ENCODE data around the gene SYNPR. TPM values are rescaled to one million over a fixed set of nuclear protein-coding genes. Genes with fewer than 3 reads are reported as not detected.

Gene SYNPR
- total RNA-seq, 1 experiment from 2014 or later, result not detected

GRCh38 chr3:63304421-63304820 is 26.3 kb downstream of the SYNPR start:
- DNase-seq (ENCODE audit: low spot score), result no peak

DNA sequence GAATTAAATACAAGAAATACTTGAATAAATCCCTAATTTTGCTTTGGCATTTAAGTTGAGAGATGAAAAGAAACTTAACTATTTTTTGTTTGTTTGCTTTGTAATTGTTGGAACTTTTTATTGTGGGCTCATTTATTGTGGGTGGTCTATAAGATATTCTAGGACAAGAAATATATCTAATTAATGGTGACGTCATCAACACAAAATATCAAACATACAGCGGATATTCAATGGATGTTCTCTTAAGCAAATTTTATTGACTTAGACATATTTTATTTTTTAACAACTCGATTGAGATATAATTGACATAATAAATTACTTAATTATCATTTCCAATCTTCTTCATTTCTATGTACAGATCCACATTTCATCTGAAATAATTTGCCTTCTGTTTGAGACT is 30.0 kb downstream of the SYNPR start:
- no peak for DNase-seq (ENCODE audit: low spot score)

DNA sequence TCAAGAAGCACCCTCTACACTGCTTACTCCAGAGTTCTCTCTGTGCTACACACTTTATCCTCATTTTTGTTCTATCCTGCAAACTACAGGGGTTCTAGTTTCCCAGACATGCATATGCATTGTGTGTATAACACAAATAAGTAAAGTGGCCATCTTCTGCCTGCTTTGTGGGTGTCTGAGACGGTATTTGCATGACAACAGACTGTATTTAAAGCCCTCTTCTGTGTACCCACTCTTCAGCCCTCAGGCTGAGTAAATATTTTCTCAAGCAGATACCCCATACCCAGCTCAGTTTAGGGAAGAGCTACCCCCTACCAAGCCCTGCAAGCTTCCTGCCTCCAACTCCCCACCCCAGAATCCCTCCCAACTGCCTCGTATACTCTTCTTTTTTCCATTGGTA is 31.7 kb downstream of the SYNPR start:
- no peak for DNase-seq (ENCODE audit: low spot score)

DNA sequence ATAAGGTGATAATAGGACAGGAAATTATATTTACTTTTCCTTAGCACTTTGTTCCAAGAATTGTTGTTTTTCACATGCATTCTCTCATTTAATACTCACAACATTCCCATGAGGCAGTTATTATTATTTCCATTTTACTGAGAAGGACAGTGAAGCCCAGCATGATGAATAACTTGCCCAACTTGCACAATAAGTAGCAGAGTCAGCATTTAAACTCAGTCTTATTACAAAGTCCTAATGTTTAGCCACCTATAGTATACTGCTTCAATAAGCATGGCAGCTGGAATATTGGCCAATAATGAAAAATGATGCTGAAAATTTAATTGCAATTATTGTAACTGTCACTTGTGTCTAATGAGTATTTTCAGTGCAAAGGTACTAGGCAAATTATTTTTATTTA is 45.7 kb downstream of the SYNPR start:
- DNase-seq (ENCODE audit: low spot score), result no peak

DNA sequence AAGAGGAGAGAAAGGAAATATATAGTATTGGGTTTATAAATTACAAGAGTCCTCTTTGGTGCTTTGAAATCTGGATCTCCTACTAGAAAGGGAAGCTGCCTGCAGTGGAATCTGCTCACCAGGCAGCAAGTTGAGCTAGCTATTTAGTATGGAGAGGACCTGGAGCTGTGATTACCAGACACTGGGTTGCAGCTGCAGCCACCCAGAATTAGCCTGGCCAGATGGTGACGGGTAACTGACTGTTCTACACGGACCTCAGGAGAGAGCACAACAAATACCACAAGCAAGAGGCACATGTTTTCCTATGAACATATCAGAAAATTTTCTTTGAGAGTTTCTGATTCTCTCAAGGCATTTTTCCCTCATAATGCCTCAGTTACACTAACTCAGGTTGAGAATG is 46.5 kb downstream of the SYNPR start:
- DNase-seq (ENCODE audit: low spot score), result no peak

DNA sequence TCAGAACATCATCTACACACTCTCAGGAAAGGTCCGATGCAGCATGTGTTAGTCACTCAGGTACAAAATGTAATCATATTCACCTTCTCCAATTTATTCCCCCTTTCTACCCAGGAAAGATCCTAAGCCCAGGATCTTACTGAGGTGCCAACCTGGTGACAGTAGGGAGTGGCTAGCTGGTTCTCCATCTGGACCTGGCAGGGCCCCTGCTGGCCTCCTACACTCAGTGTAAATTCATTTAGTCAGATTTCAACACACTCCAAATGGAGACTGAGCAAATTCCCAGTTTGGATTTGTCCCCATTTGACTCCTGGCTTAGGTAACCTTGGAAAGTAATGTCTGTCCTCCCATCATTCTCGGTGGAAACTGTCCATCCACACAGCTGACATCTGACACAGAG is 47.3 kb downstream of the SYNPR start:
- no peak for DNase-seq (ENCODE audit: low spot score)

- DNase-seq (ENCODE audit: low spot score), result no peak
These were observed 50.3 kb downstream of the SYNPR start for GRCh38 chr3:63328365-63328764.

DNA sequence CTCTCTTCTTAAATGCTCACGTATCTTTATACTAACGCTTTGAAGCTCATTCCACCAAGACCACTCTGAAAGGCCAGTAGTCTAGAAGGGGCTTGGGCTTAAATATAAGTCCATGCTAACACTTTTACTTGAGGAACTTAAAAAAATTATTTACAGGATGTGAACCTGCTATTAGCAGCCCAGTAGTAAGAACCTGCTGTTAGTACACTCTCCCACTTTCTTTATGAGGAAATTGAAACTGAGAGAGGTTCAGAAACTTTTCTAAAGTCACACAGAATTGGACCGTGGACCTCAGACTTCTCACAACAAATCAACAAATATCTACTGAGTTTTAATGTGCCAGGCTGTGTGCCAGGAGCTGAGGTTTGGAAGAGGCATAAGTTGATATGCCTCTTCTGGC is 53.4 kb downstream of the SYNPR start:
- DNase-seq (ENCODE audit: low spot score), result no peak

DNA sequence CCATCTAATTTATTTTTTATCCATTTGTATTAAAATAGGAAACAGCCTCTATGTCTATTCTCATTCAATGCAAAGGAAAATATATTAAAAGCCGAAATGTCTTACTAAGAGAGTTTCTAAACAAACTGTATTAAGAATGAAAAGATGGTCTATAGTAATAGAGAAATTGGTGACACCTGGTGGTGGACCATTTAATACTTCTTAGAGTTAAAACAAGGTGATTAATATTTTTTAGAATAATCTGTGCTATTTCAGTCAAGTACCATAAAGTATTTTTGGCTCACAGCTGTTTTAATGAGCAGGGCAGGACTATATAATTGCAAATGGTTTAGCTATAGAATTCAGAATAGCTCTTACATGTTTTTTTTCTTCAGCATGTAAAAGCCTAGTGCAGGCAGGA is 55.7 kb downstream of the SYNPR start:
- peak; percentile 25 for DNase-seq (ENCODE audit: low spot score)

DNA sequence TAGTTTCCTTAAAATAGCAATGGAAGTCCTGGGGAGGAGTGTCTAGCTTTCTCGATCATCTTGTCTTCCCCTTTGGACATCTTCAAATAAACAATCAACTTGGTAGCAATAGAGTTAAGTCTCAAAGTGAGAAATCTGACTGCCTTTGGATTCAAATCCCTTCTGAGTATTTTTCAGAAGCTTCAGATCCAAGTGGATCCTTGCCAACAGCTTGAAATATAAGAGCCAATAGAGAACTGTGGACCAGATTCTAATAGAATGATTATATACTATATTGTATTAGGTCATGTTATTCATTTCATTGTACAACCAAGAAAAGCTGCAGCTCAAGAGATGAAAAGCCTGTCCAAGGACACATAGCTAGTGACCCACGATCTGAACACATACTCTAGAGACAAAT is 60.2 kb downstream of the SYNPR start:
- DNase-seq (ENCODE audit: low spot score), result no peak

GRCh38 chr3:63343674-63344073 is 65.6 kb downstream of the SYNPR start:
- peak; percentile 84 for DNase-seq (ENCODE audit: low spot score)

GRCh38 chr3:63344661-63345060 is 66.6 kb downstream of the SYNPR start:
- peak; percentile 39 for DNase-seq (ENCODE audit: low spot score)

DNA sequence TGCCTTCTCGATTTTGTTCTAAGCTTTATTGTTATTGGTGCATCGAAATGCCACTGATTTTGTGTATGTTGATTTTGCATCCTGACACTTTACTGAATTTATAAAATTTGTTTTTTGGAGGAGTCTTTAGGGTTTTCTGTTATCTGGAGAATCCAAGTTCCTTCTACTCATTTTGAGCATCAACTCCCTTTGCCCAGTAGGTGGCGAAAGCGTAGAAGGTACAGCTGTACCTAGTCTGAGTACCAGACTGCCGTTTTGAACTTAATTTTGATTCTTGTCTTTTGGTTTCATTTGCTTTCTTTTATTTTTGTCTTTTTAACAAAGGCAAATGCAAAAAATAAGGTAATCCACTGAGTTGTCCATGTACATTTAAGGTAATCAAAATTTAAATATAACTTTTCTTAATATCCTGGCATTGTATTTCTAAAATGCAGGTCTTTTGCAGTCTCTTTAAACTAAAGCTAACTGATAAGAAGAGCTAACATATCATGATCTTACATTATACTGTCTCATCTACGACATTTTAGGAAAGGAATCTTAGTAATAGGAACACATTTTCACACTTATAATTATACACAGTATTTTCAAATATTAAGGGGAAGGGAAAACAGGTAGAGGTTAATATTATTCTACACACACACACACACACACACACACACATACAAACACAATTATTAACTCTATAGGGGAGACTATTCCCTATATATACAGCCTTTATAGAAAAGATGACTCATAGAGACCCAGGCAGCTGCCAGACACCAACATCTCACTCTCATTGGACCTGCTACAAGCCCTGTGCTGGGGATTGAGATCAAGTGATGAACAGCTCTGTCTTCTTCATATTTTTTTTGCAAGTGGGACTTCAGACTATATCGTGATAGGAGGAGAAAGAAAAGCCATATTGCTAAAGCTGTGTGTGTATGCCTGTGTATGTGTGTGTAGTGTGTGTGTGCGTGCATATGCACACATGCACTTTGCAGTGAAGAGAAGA is 71.8 kb downstream of the SYNPR start:
- peak; percentile 62 for DNase-seq (ENCODE audit: low spot score)

- DNase-seq (ENCODE audit: low spot score), result peak; percentile 65
These were observed 73.3 kb downstream of the SYNPR start for GRCh38 chr3:63351159-63352007.

DNA sequence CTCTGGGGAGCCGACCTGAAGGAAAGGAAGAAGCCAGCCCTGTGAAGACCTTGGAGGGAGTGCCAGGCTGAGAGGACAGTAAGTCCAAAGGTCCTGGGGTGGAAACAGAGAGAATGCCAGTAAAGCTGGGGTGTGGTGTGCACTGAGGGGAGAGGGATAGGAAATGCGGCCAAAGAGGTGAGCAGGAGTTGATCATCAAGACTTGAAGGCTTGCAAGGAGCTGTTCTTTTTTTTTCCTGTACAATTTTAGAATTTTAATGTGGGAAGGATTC is 73.8 kb downstream of the SYNPR start:
- no peak for DNase-seq (ENCODE audit: low spot score)

DNA sequence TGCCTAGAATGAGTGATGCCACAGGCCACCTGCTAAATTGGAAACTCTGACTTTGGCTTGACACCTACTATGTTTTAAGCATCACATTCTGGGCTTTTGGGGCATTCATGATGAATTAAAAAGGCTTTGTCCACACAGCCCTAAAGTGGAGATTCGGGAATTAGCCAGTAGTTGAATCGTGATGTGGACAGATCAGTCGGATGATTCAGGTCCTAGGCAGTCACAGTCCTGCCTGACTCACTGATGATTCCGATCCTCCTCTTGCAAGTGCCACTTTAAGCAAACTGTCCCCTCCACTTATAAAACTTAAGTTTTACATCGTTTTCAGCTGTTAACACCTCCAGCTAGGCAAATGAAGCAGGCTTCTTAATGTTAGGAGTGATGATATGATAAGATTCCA is 75.3 kb downstream of the SYNPR start:
- DNase-seq (ENCODE audit: low spot score), result no peak

DNA sequence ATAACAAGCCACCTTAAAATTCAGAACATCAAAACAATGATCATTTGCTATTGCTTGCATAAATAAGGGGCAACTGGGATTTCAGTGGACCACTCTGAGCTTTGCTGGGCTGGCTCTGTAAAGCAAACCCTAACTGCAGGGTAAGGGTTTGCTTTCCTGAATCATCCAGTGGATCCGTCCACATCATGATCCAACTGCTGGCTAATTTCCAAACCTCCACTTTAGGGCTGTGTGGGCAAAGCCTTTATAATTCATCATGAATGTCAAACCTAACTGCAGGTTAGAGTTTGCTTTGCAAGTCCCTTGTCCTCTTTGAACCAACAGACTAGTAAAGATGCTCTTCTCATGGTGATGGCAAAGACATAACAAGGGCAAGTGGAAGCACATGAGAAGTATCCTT is 76.1 kb downstream of the SYNPR start:
- DNase-seq (ENCODE audit: low spot score), result no peak

DNA sequence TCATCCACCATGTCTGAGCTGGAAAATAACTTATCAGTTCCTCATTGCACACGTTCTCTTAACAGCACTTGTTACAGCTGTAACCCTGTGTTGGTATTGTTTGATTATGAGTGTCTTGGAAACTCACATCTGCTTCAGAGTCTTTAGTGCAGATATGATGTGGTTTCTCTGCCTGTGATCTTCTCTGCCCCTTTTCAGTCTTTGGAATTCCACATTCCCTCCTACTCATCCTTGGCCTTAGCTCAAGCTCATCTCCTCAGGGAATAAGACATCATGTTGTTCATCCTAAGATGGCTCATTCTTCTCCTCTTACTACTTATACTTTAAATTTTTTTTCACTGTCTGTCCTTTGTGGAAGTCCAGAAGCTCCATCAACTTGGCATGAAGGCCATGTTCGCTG is 77.7 kb downstream of the SYNPR start:
- DNase-seq (ENCODE audit: low spot score), result no peak

DNA sequence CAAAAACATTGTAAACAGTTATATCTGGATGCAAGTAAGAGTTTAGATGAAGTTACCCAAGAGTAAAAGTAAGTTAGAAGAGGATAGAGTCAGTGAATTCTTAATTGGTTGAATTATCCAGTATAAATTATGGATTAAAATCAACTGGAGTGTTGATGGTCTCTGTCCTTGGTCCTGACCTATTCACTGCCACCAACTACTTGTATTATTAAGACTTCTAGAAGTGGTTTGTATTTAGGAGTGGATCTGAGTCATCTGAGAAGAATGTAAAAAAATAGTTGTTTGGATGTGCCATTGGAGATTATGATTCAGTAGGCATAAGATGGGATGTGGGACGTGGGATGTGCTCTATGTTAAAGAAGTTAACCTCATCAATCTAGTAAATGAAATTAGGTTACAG is 86.4 kb downstream of the SYNPR start:
- DNase-seq (ENCODE audit: low spot score), result peak; percentile 50

DNA sequence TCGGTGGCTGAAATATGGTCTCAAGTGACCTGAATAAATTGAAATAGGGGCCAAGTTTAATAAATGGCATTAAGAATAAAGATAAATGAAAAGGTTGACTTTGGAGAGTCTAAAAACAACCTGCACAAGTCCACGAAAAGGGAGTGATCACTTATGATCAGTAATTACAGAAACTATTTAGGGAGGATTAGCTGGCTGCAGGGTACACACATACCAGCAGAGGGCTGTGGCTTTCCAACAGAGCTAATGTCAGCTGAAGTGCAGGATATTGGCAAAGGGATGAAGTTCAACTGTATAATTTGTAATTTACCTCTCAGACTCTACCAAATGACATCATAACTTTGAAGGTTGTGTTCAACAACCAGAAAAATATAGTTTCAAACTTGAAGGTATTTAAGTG is 86.8 kb downstream of the SYNPR start:
- DNase-seq (ENCODE audit: low spot score), result peak; percentile 21

DNA sequence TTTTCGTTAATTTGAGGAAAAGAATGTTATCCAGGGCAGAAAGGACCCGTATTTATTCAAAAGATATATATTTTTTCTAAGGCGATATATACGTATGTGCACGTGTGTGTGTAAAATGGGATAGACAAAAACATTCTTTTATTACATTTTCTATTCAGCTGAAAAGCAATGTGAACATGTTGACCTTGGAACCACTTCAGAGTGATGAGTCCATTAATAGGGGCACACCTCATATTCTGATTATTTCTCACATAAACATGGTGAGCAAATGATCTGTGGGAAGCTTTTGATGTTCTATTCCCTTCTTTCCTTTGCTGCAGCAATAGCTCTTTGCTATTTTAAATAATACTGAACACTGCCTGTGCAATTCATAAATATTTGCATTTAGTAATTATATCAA is 87.6 kb downstream of the SYNPR start:
- no peak for DNase-seq (ENCODE audit: low spot score)

GRCh38 chr3:63370094-63370493 is 92.0 kb downstream of the SYNPR start:
- DNase-seq (ENCODE audit: low spot score), result no peak

DNA sequence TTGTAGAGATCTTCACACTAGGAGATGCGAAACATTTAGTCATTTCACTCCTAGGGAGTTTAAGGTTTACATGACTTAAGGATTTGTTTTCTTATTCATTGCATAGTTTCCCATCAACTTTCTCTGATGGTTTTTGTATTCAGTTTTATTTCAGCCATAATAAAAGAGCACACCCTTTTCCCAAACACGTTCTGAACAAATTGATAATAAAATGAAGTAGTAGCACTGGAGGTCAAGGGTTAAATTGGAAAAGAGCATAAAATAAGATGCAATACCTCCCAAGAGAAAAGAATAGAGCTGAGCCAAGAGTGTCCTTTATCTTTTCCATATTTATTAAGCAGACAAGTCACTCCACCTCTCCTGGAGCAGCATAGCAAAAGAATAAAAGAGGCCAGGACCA is 104.9 kb downstream of the SYNPR start:
- no peak for DNase-seq (ENCODE audit: low spot score)

Data from HT-29 (cell line).